ENCODE measurements around the gene LAMA2.

LAMA2 gene

DNA sequence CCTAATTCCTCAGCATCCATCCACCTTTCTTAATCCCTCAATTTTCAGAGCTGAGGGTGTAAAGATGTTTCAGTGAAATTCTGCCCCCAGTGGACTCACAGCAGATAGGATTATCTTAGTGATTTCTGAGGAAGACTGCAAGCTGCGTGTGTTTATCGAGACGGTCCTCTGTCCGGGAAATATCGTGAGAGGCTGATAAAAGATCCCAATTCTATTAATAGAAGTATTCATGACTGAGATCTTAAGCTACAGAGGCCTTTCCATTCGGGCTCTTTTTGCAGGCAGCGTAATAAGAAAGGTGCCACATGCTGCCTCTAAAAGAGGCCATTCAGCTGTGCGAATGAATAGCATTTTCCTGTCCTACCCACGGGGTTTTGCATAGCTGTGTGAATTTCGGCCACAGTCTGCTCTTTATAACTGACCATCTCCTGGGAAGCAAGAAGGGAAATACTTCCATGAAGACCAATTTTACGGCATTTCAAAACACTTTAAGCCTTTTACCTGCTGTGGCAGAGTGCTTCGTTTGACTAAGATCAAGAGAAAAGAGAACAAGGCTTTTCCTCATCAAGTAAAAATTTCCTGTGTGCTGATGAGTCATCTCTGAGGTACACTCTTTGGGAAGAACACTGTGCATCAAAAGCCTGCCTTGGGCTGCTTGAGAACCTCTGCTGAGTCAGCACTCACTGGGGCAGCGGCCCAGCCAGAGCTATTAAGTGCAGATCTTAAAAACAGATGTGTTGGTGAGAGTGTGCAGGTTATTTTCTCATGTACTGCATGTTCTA, 618.2 kb downstream of the LAMA2 start:
- TF ChIP-seq SIN3A (IDR thresholded peaks at IDR 0.05; ENCODE audit: borderline replicate concordance, insufficient read depth, low read length): no peak
- TF ChIP-seq POLR2AphosphoS5 (IDR thresholded peaks at IDR 0.05; ENCODE audit: low read depth, low read length): no peak
- no peak for TF ChIP-seq TAF1 (IDR thresholded peaks at IDR 0.05; ENCODE audit: borderline replicate concordance, insufficient read depth, low read length)
- no peak for TF ChIP-seq FOXP2 (optimal IDR thresholded peaks at IDR 0.05; ENCODE audit: borderline replicate concordance, extremely low read depth, extremely low read length, insufficient read depth)
- TF ChIP-seq, protein P1, sequence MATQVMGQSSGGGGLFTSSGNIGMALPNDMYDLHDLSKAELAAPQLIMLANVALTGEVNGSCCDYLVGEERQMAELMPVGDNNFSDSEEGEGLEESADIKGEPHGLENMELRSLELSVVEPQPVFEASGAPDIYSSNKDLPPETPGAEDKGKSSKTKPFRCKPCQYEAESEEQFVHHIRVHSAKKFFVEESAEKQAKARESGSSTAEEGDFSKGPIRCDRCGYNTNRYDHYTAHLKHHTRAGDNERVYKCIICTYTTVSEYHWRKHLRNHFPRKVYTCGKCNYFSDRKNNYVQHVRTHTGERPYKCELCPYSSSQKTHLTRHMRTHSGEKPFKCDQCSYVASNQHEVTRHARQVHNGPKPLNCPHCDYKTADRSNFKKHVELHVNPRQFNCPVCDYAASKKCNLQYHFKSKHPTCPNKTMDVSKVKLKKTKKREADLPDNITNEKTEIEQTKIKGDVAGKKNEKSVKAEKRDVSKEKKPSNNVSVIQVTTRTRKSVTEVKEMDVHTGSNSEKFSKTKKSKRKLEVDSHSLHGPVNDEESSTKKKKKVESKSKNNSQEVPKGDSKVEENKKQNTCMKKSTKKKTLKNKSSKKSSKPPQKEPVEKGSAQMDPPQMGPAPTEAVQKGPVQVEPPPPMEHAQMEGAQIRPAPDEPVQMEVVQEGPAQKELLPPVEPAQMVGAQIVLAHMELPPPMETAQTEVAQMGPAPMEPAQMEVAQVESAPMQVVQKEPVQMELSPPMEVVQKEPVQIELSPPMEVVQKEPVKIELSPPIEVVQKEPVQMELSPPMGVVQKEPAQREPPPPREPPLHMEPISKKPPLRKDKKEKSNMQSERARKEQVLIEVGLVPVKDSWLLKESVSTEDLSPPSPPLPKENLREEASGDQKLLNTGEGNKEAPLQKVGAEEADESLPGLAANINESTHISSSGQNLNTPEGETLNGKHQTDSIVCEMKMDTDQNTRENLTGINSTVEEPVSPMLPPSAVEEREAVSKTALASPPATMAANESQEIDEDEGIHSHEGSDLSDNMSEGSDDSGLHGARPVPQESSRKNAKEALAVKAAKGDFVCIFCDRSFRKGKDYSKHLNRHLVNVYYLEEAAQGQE (IDR thresholded peaks at IDR 0.05; ENCODE audit: insufficient read depth in 1 of 2, low read depth in 2 of 2, low read length in 2 of 2): no peak

DNA sequence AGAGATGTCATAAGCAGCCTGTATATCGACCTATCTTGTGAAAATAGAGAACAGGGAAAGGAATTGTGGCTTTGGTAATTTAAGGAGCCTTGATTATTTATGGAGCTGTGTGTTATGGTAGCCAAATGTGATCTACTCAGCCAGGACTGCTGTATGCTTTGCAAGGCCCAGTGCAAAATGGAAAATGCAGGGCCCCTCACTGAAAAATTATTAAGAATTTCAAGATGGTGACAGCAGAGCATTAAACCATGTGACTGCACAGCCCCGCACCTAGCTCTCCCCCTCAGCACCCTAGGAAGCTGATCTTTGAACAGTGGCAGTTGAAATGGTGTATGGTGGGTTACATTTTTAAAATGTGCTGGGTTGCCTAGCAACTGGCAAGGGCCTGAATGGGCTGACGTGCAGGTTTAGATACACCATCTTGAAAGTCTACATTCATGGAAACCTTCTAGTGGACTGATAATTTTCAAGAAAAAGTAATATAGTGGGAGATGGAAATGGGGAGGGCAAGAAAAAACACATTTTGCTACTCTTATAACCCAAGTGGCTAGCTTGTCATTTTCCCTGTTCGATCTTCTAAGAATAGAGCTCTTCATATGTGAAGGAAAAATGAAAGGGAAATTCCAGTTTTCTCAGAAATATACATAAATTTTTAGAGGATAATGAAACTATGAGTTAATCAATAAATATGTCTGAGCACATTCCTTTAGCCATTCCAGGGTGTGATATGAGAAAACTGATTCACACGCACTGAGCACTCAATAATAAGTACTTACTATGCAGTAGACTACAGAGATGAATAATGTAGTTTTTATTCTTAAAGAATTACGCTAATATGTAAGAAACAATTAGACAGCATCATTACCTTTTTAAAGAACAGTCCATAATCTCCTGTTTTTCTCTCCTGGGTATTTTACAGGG, 619.1 kb downstream of the LAMA2 start:
- TF ChIP-seq FOXP2 (optimal IDR thresholded peaks at IDR 0.05; ENCODE audit: borderline replicate concordance, extremely low read depth, extremely low read length, insufficient read depth): no peak
- TF ChIP-seq, protein P1 (IDR thresholded peaks at IDR 0.05; ENCODE audit: insufficient read depth in 1 of 2, low read depth in 2 of 2, low read length in 2 of 2): no peak
- no peak for TF ChIP-seq POLR2AphosphoS5 (IDR thresholded peaks at IDR 0.05; ENCODE audit: low read depth, low read length)
- no peak for TF ChIP-seq SIN3A (IDR thresholded peaks at IDR 0.05; ENCODE audit: borderline replicate concordance, insufficient read depth, low read length)
- no peak for TF ChIP-seq TAF1 (IDR thresholded peaks at IDR 0.05; ENCODE audit: borderline replicate concordance, insufficient read depth, low read length)

DNA sequence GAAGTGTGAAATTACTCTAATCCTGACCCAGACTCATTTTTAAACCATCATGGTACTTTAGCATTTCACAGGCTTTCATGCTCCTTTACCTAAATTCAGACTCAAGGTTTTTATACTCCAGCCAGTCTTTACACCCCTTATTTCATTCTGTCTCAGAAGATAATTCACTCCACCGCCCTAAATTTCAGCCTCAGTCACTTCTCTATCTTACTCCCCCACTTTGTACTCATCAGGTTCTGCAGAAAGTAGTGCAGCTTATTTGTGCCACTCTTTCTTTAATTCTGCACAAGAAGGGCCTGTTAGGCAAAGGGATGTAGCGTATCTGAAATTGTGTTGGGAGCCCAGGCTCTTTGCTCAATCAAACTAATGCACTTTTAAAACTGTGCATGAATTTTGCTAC, 621.5 kb downstream of the LAMA2 start:
- no peak for TF ChIP-seq FOXP2 (optimal IDR thresholded peaks at IDR 0.05; ENCODE audit: borderline replicate concordance, extremely low read depth, extremely low read length, insufficient read depth)
- no peak for TF ChIP-seq POLR2AphosphoS5 (IDR thresholded peaks at IDR 0.05; ENCODE audit: low read depth, low read length)
- no peak for TF ChIP-seq SIN3A (IDR thresholded peaks at IDR 0.05; ENCODE audit: borderline replicate concordance, insufficient read depth, low read length)
- no peak for TF ChIP-seq TAF1 (IDR thresholded peaks at IDR 0.05; ENCODE audit: borderline replicate concordance, insufficient read depth, low read length)
- TF ChIP-seq, protein P1 (IDR thresholded peaks at IDR 0.05; ENCODE audit: insufficient read depth in 1 of 2, low read depth in 2 of 2, low read length in 2 of 2): no peak

DNA sequence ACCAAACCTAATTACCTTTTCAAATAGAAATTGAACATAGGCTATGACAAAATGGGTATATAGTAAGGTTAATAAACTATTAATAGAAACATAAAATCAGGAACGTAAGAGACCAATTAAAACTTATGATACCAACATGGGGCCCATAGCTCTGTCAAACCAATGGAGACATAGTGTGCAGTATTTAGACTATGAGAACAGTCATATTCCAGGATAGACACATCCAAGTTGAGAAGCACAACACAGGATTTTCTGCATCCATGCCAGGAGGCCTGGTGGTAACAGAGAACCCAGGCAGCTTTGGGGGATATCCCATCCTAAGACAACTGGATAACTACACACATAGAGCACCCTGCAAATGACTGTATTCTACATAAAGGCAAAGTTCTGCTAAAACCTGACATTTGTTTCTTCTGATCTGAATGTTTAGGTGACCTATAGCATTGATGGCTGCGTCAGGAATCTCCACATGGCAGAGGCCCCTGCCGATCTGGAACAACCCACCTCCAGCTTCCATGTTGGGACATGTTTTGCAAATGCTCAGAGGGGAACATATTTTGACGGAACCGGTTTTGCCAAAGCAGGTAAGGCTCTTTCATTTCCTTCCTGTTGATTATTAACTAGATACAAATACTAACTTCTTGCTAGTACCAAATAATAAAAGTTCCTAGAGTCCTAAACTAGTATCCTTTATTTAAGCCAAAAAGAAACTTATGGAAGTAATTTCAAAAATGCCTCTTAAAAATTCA, 624.3 kb downstream of the LAMA2 start:
- TF ChIP-seq TAF1 (IDR thresholded peaks at IDR 0.05; ENCODE audit: borderline replicate concordance, insufficient read depth, low read length) (no peak), FOXP2 (optimal IDR thresholded peaks at IDR 0.05; ENCODE audit: borderline replicate concordance, extremely low read depth, extremely low read length, insufficient read depth) (no peak), SIN3A (IDR thresholded peaks at IDR 0.05; ENCODE audit: borderline replicate concordance, insufficient read depth, low read length) (no peak)

DNA sequence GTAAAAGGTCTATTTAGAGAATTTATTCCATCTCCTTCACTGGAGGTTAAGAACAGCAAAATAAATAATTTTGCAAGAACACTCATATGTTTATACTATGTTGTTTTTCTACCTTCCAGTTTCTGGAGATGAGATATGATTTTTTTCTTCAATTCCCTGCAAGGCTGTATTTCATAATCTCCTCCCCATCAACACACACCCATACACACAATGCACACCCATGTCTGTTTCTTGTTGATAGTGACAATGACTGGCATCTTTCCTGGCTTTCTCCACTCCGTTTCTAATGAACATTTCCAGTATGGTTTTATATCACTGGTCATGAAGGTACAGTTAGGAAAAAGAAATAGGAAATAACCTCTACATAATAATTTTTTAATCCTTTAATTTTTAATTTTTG, 624.9 kb downstream of the LAMA2 start:
- TF ChIP-seq SIN3A (IDR thresholded peaks at IDR 0.05; ENCODE audit: borderline replicate concordance, insufficient read depth, low read length) (no peak), POLR2AphosphoS5 (IDR thresholded peaks at IDR 0.05; ENCODE audit: low read depth, low read length) (no peak), TAF1 (IDR thresholded peaks at IDR 0.05; ENCODE audit: borderline replicate concordance, insufficient read depth, low read length) (no peak), FOXP2 (optimal IDR thresholded peaks at IDR 0.05; ENCODE audit: borderline replicate concordance, extremely low read depth, extremely low read length, insufficient read depth) (no peak)
- TF ChIP-seq, protein P1 (IDR thresholded peaks at IDR 0.05; ENCODE audit: insufficient read depth in 1 of 2, low read depth in 2 of 2, low read length in 2 of 2): no peak

All from PFSK-1 (cell line).